Testis (tissue), 3 donors: ENCODE measurements around the gene SPSB4. TPM values are rescaled to one million over a fixed set of nuclear protein-coding genes. Genes with fewer than 3 reads are reported as not detected.

Source experiments
- DNase-seq: peaks from one replicate; pipeline ENCODE4 v3.0.0-alpha.2; 2019
- H3K27ac ChIP-seq, 2 donors: fragments of 200-600 bp; sonication (generic); one replicate each; pipeline ENCODE4 v1.5.1; 2019
- H3K27me3 ChIP-seq: fragments of 200-600 bp; sonication (generic); one replicate; pipeline ENCODE4 v1.5.1; 2019
- H3K36me3 ChIP-seq: fragments of 200-600 bp; sonication (generic); one replicate; pipeline ENCODE4 v1.5.1; 2017; ENCODE audit warnings: low read depth; ENCODE audit errors: missing control alignments
- H3K4me1 ChIP-seq: fragments of 200-600 bp; sonication (generic); one replicate; pipeline ENCODE4 v1.5.1; 2019
- H3K4me3 ChIP-seq, 2 donors: fragments of 200-600 bp; sonication (generic); one replicate each; pipeline ENCODE4 v1.5.1; 2017 to 2019
- H3K9me3 ChIP-seq: fragments of 200-600 bp; sonication (generic); one replicate; pipeline ENCODE4 v1.5.1; 2017
- CTCF ChIP-seq, 3 experiments: fragments of 450-650 bp in 2 of 3; fragments of 200-600 bp in 1 of 3; sonication (generic) in 1 of 3; IDR thresholded peaks; one replicate each; pipeline ENCODE4 v1.5.1; 2016 to 2019; ENCODE audit warnings: antibody characterized with exemption in 3 of 3, mild to moderate bottlenecking in 2 of 3, moderate library complexity in 1 of 3
- POLR2A ChIP-seq: fragments of 450-650 bp; IDR thresholded peaks from one replicate; pipeline ENCODE4 v1.6.1; 2017; ENCODE audit warnings: antibody characterized with exemption, mild to moderate bottlenecking, moderate library complexity
- WGBS, 2 donors: methylation state at CpG; one replicate each; pipeline ENCODE4 v1.1.5; 2018; 5-methylcytosine and 5-hydroxymethylcytosine counted together
- intact Hi-C: fragments of 100-400 bp; cut with DNase I; formaldehyde crosslinking; loops from one replicate; pipeline ENCODE4 v1.15.1; 2023; ENCODE audit warnings: low total_unique reads
- polyA plus RNA-seq: library from polyadenylated mRNA; stranded (reverse); fragments of 350-450 nt; fragmentation: Illumina TruSeq; extraction: RNeasy Lipid Tissue Mini Kit (QIAGEN cat#74804); gene quantifications from one replicate; pipeline ENCODE4 v1.2.3, GENCODE V29; 2014; ENCODE audit warnings: low read depth, low replicate concordance; ENCODE audit not compliant: insufficient read depth
- total RNA-seq, 2 donors: library from RNA; depleted of rRNA; stranded (reverse); fragments of >200 nt; gene quantifications; one replicate each; pipeline ENCODE4 v1.2.3, GENCODE V29; 2016

SPSB4 gene
- total and polyA plus RNA-seq, 3 donors from 2014 or later = 7.4 to 34.5 (median 10.8) TPM

- H3K36me3 ChIP-seq = no peaks in the 10 kb centered on the region
- intact Hi-C loops = no loop called here
- no peak for TF ChIP-seq CTCF (IDR thresholded peaks at IDR 0.05)
- TF ChIP-seq POLR2A = no peak
Measured at GRCh38 chr3:141129049-141129448, 77.9 kb downstream of the SPSB4 start.

GRCh38 chr3:141129541-141130011 is 78.4 kb downstream of the SPSB4 start:
- Histone ChIP-seq H3K36me3 (no peaks in the 10 kb centered on the region), H3K27me3 (no peaks in the 10 kb centered on the region), H3K27ac (no peak overlapping the region), H3K9me3 (no peaks in the 10 kb centered on the region), H3K4me1 (no peaks in the 10 kb centered on the region), H3K4me3 (no peak overlapping the region)
- no peak for DNase-seq
- 57 to 68% methylated on average over 8 of the region's 8 CpGs for WGBS, 2 donors
- intact Hi-C loops = no loop called here
- TF ChIP-seq POLR2A (no peak), CTCF (IDR thresholded peaks at IDR 0.05) (no peak)

More at GRCh38 chr3:141129049-141129448, 77.9 kb downstream of the SPSB4 start:
- Histone ChIP-seq H3K4me3 (no peak overlapping the region), H3K9me3 (no peaks in the 10 kb centered on the region), H3K27me3 (no peaks in the 10 kb centered on the region), H3K4me1 (no peaks in the 10 kb centered on the region), H3K27ac (no peak overlapping the region)
- no peak for DNase-seq

- H3K27ac ChIP-seq = no peak overlapping the region
- no peaks in the 10 kb centered on the region for H3K9me3 ChIP-seq
- DNase-seq = no peak
- no peaks in the 10 kb centered on the region for H3K4me1 ChIP-seq
- no peak overlapping the region for H3K4me3 ChIP-seq
- no peaks in the 10 kb centered on the region for H3K27me3 ChIP-seq
- TF ChIP-seq POLR2A (no peak), CTCF (IDR thresholded peaks at IDR 0.05) (no peak)
- intact Hi-C loops = no loop called here
- H3K36me3 ChIP-seq = no peaks in the 10 kb centered on the region
Measured at GRCh38 chr3:141143517-141143916, 92.4 kb downstream of the SPSB4 start.

- no peak for DNase-seq
- H3K36me3 ChIP-seq = no peaks in the 10 kb centered on the region
- H3K27ac ChIP-seq = no peak overlapping the region
- no peaks in the 10 kb centered on the region for H3K27me3 ChIP-seq
- intact Hi-C loops = no loop called here
- H3K9me3 ChIP-seq = no peaks in the 10 kb centered on the region
- H3K4me3 ChIP-seq = no peak overlapping the region
- 85 to 95% methylated on average over 11 of the region's 11 CpGs for WGBS, 2 donors
- H3K4me1 ChIP-seq = no peaks in the 10 kb centered on the region
- TF ChIP-seq CTCF (IDR thresholded peaks at IDR 0.05) = no peak
- TF ChIP-seq POLR2A = no peak
Measured at GRCh38 chr3:141146979-141147470, 95.9 kb downstream of the SPSB4 start.

GRCh38 chr3:141147657-141148056 is 96.5 kb downstream of the SPSB4 start:
- Histone ChIP-seq H3K9me3 (no peaks in the 10 kb centered on the region), H3K27ac (no peak overlapping the region), H3K4me3 (no peak overlapping the region), H3K27me3 (no peaks in the 10 kb centered on the region), H3K36me3 (no peaks in the 10 kb centered on the region), H3K4me1 (no peaks in the 10 kb centered on the region)
- no peak for DNase-seq
- 76 to 84% methylated on average over 4 to 9 of the region's 9 CpGs for WGBS, 2 donors
- no peak for TF ChIP-seq POLR2A
- TF ChIP-seq CTCF (IDR thresholded peaks at IDR 0.05) = no peak
- intact Hi-C loops = no loop called here
